A673 (cell line): ENCODE measurements around the gene ZBTB16. TPM values are rescaled to one million over a fixed set of nuclear protein-coding genes. Genes with fewer than 3 reads are reported as not detected.

Experiments
- BruUV-seq: library from RNA; stranded (reverse); fragments of 400-500 nt; replicated peaks from 2 replicates; lab custom pipeline; 2021; lab: Mats Ljungman, UMichigan
- CTCF ChIA-PET: fragments of 300-600 bp; sonication (Branson Sonifier 250); formaldehyde crosslinking; loops from one replicate; lab custom pipeline; 2022; ENCODE audit warnings: antibody characterized with exemption; lab: Charles Lee
- POLR2A ChIA-PET: fragments of 300-600 bp; sonication (Branson Sonifier 250); formaldehyde crosslinking; loops from one replicate; lab custom pipeline; 2022; ENCODE audit warnings: antibody characterized with exemption; ENCODE audit not compliant: low non-redundant PET; lab: Charles Lee
- DNase-seq: peaks from one replicate; pipeline ENCODE4 v3.0.0-alpha.2; 2015; ENCODE audit warnings: low spot score
- H3K27ac ChIP-seq: fragments of 200-600 bp; sonication (generic); 2 replicates; pipeline ENCODE4 v1.5.1; 2016; ENCODE audit warnings: mixed run types, low read depth, mild to moderate bottlenecking, mixed read lengths, antibody characterized with exemption, low read length; ENCODE audit not compliant: poor library complexity, severe bottlenecking
- H3K27me3 ChIP-seq: fragments of 200-600 bp; sonication (generic); replicated peaks from 2 replicates; pipeline ENCODE4 v1.6.1; 2017; ENCODE audit warnings: mixed run types, low read depth, mild to moderate bottlenecking, mixed read lengths, antibody characterized with exemption, low read length; ENCODE audit not compliant: insufficient read depth, poor library complexity
- H3K36me3 ChIP-seq: fragments of 200-600 bp; sonication (generic); 2 replicates; pipeline ENCODE4 v1.6.1; 2016; ENCODE audit warnings: mixed run types, mild to moderate bottlenecking, mixed read lengths, antibody characterized with exemption, low read length; ENCODE audit not compliant: insufficient read depth, poor library complexity, severe bottlenecking
- H3K4me1 ChIP-seq: fragments of 200-600 bp; sonication (generic); 2 replicates; pipeline ENCODE4 v1.6.1; 2017; ENCODE audit warnings: mixed run types, mild to moderate bottlenecking, mixed read lengths, antibody characterized with exemption, low read length; ENCODE audit not compliant: insufficient read depth, poor library complexity, severe bottlenecking
- H3K4me3 ChIP-seq: fragments of 200-600 bp; sonication (generic); 2 replicates; pipeline ENCODE4 v1.5.1; 2016; ENCODE audit warnings: low read depth, mixed run types, mild to moderate bottlenecking, mixed read lengths, low read length; ENCODE audit not compliant: poor library complexity, severe bottlenecking
- H3K9me3 ChIP-seq: fragments of 200-600 bp; sonication (generic); 2 replicates; pipeline ENCODE4 v1.6.1; 2016; ENCODE audit warnings: mixed run types, low read depth, mild to moderate bottlenecking, mixed read lengths, antibody characterized with exemption, low read length; ENCODE audit not compliant: poor library complexity, severe bottlenecking
- EZH2 ChIP-seq: fragments of 200-600 bp; sonication (generic); IDR thresholded peaks from 2 replicates; pipeline ENCODE4 v1.6.1; 2017; ENCODE audit warnings: borderline replicate concordance, low read depth, mild to moderate bottlenecking, mixed read lengths, antibody characterized with exemption, low read length; ENCODE audit not compliant: poor library complexity, severe bottlenecking
- intact Hi-C: fragments of 100-400 bp; cut with micrococcal nuclease; formaldehyde crosslinking; loops from one replicate; pipeline ENCODE4 v1.10.0; 2022; ENCODE audit not compliant: unreplicated experiment
- total RNA-seq: library from RNA; stranded (reverse); gene quantifications from 2 replicates; pipeline ENCODE4 v1.2.3, GENCODE V29; 2021
- TF ChIP-seq, protein P1 (sequence below): fragments of 300-800, 200-600 bp; sonication (generic); conservative IDR thresholded peaks from 2 replicates; pipeline ENCODE4 v1.5.1; 2017; ENCODE audit warnings: low read depth, mild to moderate bottlenecking, antibody characterized with exemption, low read length, moderate library complexity, mixed read lengths

Gene ZBTB16
- total RNA-seq, 1 experiment from 2014 or later, result 12.0 TPM

DNA sequence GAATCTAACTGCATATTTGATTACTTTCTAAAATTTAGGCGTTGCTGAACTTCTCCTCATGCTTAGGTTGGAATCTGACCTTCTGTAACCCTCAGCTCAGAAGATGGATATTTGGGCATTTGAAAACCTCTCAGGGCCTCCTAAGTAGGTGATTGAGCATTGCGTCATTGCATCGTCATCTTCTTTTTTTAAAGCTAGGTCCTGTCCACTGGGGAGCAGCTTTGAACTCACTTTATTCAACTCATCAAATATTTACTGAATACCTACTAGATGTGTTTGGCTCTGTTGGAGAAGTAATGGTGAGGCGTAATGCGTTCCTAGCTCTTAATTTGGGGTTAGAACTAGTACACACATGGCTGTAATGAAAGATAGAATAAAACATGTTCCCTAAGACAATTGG is 56.8 kb downstream of the ZBTB16 start:
- Histone ChIP-seq H3K27ac (no peak overlapping the region), H3K9me3 (no peaks in the 10 kb centered on the region), H3K36me3 (no peaks in the 10 kb centered on the region), H3K4me1 (peaks cover 13% of the 10 kb centered on the region), H3K27me3 (no peaks in the 10 kb centered on the region), H3K4me3 (no peak overlapping the region)
- no TSS peak for BruUV-seq
- no peak for DNase-seq
- ChIA-PET CTCF (no interaction called here), POLR2A (no interaction called here)
- intact Hi-C loops, result no loop called here
- TF ChIP-seq, protein P1, sequence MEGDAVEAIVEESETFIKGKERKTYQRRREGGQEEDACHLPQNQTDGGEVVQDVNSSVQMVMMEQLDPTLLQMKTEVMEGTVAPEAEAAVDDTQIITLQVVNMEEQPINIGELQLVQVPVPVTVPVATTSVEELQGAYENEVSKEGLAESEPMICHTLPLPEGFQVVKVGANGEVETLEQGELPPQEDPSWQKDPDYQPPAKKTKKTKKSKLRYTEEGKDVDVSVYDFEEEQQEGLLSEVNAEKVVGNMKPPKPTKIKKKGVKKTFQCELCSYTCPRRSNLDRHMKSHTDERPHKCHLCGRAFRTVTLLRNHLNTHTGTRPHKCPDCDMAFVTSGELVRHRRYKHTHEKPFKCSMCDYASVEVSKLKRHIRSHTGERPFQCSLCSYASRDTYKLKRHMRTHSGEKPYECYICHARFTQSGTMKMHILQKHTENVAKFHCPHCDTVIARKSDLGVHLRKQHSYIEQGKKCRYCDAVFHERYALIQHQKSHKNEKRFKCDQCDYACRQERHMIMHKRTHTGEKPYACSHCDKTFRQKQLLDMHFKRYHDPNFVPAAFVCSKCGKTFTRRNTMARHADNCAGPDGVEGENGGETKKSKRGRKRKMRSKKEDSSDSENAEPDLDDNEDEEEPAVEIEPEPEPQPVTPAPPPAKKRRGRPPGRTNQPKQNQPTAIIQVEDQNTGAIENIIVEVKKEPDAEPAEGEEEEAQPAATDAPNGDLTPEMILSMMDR, result no peak
- no peak for TF ChIP-seq EZH2

DNA sequence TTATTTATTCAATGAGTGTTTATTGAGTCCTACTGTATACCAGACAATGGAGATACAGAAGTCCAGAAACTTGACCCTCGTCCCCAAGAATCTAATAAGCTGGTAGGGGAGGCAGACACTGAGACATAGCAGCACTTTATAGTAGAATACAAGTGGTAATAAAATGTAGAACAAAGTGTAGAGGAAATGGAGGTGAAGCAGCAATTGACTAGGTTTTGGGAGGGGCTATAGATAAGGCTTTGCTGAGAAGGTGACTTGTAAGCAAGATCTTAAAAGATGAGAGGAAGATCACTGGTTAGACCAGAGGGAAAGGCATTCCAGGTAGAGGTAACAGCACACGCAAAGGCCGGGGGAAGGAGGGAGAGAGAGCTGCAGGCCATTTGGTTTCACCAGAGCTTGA is 57.3 kb downstream of the ZBTB16 start:
- TF ChIP-seq, protein P1, result no peak
- TF ChIP-seq EZH2, result no peak
- Histone ChIP-seq H3K4me1 (peaks cover 10% of the 10 kb centered on the region), H3K9me3 (no peaks in the 10 kb centered on the region), H3K36me3 (no peaks in the 10 kb centered on the region), H3K4me3 (no peak overlapping the region), H3K27me3 (no peaks in the 10 kb centered on the region), H3K27ac (no peak overlapping the region)
- ChIA-PET POLR2A (interaction anchor here (0.5 kb wide), 1 partner anchor 150 kb away, joined by 6 read pairs; no protein-coding TSS in a partner anchor), CTCF (no interaction called here)
- BruUV-seq, result no TSS peak
- no peak for DNase-seq
- intact Hi-C loops, result no loop called here

DNA sequence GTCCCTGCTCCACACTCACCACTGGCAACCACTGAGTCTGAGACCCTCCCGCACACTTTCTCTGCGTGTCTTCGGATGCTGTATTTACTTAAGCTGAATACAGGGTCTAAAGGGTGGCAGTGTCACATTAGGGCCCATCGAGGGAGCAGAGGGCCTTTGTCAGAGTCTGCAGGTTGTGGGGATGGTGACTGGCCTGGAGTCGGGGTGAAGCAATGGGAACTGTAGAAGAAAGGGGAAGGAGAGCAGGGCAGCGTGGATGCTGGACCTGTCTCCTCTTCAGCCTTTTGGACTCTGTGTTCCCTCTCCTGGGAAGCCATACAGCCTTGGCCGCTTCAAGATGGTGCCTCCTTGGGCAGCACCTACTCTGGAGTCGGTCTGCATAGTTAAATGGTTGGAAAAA is 61.1 kb downstream of the ZBTB16 start:
- Histone ChIP-seq H3K36me3 (no peaks in the 10 kb centered on the region), H3K27ac (no peak overlapping the region), H3K4me3 (no peak overlapping the region), H3K9me3 (no peaks in the 10 kb centered on the region), H3K4me1 (peaks cover 13% of the 10 kb centered on the region), H3K27me3 (no peaks in the 10 kb centered on the region)
- intact Hi-C loops, result no loop called here
- TF ChIP-seq EZH2, result no peak
- TF ChIP-seq, protein P1, result no peak
- no peak for DNase-seq
- ChIA-PET POLR2A (no interaction called here), CTCF (no interaction called here)
- no TSS peak for BruUV-seq
